GM18907 (cell line): ENCODE results near the gene ZNF653.
"Not testable (repeated sequence)": the region's sequence is repeated elsewhere in the genome, so short reads cannot be mapped to it uniquely, and the experiment has no call there.

Experiments used
- ATAC-seq: cut with Tn5 transposase; IDR thresholded peaks from one replicate; pipeline ENCODE4 v1.9.1; 2021; ENCODE audit warnings: mild to moderate bottlenecking, moderate library complexity; ENCODE audit not compliant: unreplicated experiment

Gene ZNF653

DNA sequence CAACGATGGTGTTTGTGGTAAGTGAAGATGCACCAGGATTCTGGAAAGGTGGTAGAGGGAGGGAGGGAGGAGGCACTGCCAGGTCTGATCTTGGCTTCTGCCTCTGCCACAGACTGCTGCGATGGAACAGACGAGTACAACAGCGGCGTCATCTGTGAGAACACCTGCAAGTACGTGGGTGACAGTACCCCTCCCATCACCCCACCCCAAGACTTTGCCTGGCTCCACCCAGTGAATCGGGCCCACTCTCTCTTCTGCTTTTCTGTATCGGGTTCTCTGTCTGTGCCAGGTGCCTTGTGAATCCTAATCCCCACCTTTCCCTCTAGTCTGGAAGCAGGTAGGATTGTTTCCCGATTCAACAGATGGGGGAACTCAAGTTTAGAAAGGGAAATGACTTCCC, 67.7 kb downstream of the ZNF653 start:
- ATAC-seq: no peak

- ATAC-seq: no peak
Measured at GRCh38 chr19:11435833-11436313, 69.8 kb downstream of the ZNF653 start.

DNA sequence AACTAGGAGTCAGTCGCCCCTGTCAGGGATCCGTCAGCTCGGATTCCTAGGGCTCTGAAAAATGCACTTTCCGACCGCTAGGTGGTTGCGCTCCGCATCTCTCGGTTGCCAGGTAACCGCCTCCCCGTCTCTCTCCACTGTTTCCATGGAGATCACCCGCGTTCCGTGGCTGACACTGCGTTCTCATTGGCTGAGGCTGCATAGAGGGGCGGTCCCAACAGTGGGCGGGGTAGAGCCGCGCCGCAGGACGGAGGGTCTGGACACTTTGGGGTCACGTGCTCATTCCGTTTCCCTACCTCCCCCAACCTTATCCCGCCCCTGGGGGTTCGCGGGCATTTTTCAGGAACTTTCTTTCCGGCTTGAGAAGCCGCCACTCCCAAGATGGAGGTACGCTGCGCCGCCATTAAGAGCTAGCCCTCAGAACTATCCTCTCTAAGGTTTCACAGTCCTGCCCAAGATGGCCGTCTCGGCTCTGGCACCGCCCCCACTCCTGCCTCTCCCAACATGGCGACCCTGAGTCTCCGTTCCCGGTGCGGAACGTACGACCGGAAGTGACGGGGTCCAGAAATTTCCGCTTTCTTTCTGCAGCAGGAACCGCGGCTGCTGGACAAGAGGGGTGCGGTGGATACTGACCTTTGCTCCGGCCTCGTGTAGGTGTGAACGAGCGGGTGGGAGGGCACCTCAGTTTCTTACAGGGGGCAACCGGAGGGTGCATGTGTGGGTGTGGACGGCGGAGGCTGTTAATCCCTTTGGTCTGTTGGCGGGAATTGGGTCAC, 70.4 kb downstream of the ZNF653 start, which contains the start of the genes ODAD3 and PRKCSH:
Gene ODAD3, minus strand, starts transcription at position 65 of the 776 bp plus-strand sequence. CDS start 105 bp downstream, outside the sequence.
Gene PRKCSH, plus strand, starts transcription at position 579 of the 776 bp plus-strand sequence. CDS start 483 bp downstream, outside the sequence.
- ATAC-seq: peak; percentile 89

- ATAC-seq: no peak
Measured at GRCh38 chr19:11434703-11435056, 71.0 kb downstream of the ZNF653 start.

GRCh38 chr19:11433526-11433925, 72.1 kb downstream of the ZNF653 start:
- not testable (repeated sequence) for ATAC-seq
